Measurements from ENCODE around the gene ACTA2.

DNA sequence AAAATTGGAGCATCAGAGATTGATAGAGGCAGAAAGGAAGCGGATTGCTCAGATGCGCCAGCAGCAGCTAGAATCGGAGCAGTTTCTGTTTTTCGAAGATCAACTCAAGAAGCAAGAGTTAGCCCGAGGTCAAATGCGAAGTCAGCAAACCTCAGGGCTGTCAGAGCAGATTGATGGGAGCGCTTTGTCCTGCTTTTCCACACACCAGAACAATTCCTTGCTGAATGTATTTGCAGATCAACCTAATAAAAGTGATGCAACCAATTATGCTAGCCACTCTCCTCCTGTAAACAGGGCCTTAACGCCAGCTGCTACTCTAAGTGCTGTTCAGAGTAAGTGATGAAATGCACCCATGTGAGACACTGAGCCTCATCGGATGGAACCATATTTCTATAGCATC lies 39.4 kb downstream of the ACTA2 start:
- TF ChIP-seq, protein P1, sequence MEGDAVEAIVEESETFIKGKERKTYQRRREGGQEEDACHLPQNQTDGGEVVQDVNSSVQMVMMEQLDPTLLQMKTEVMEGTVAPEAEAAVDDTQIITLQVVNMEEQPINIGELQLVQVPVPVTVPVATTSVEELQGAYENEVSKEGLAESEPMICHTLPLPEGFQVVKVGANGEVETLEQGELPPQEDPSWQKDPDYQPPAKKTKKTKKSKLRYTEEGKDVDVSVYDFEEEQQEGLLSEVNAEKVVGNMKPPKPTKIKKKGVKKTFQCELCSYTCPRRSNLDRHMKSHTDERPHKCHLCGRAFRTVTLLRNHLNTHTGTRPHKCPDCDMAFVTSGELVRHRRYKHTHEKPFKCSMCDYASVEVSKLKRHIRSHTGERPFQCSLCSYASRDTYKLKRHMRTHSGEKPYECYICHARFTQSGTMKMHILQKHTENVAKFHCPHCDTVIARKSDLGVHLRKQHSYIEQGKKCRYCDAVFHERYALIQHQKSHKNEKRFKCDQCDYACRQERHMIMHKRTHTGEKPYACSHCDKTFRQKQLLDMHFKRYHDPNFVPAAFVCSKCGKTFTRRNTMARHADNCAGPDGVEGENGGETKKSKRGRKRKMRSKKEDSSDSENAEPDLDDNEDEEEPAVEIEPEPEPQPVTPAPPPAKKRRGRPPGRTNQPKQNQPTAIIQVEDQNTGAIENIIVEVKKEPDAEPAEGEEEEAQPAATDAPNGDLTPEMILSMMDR (IDR thresholded peaks at IDR 0.05; ENCODE audit: low read length) = no peak
- TF ChIP-seq EZH2phosphoT487 (IDR thresholded peaks at IDR 0.05; ENCODE audit: low read length) = no peak
- TF ChIP-seq EZH2 (optimal IDR thresholded peaks at IDR 0.05; ENCODE audit: low read depth, low read length) = no peak

Data from MM.1S (cell line).